KMS-11 (cell line): Measurements from ENCODE around the gene SLC2A1.

Experiments used
- H2AFZ ChIP-seq: fragments of 200-600 bp; sonication (generic); 2 replicates; pipeline ENCODE4 v1.6.1; 2016; ENCODE audit warnings: antibody characterized with exemption, mixed run types, low read depth
- H3K27ac ChIP-seq: fragments of 200-600 bp; sonication (generic); 2 replicates; pipeline ENCODE4 v1.6.1; 2016; ENCODE audit warnings: mild to moderate bottlenecking, mixed run types
- H3K27me3 ChIP-seq: fragments of 200-600 bp; sonication (generic); 2 replicates; pipeline ENCODE4 v1.6.1; 2017; ENCODE audit warnings: mild to moderate bottlenecking, low read depth, mixed run types, moderate library complexity; ENCODE audit not compliant: insufficient read depth
- H3K36me3 ChIP-seq: fragments of 200-600 bp; sonication (generic); 2 replicates; pipeline ENCODE4 v1.6.1; 2017; ENCODE audit warnings: mild to moderate bottlenecking, mixed run types; ENCODE audit not compliant: insufficient read depth
- H3K4me1 ChIP-seq: fragments of 200-600 bp; sonication (generic); 2 replicates; pipeline ENCODE4 v1.6.1; 2016; ENCODE audit warnings: mild to moderate bottlenecking, low read depth, mixed run types; ENCODE audit not compliant: poor library complexity, severe bottlenecking
- H3K4me2 ChIP-seq: fragments of 200-600 bp; sonication (generic); 2 replicates; pipeline ENCODE4 v1.7.0; 2016; ENCODE audit warnings: mild to moderate bottlenecking, mixed run types
- H3K4me3 ChIP-seq: fragments of 200-600 bp; sonication (generic); IDR thresholded peaks from 2 replicates; pipeline ENCODE4 v1.6.1; 2017; ENCODE audit warnings: low read depth, low read length, mixed read lengths; ENCODE audit not compliant: insufficient read depth
- H3K79me2 ChIP-seq: fragments of 200-600 bp; sonication (generic); 2 replicates; pipeline ENCODE4 v1.6.1; 2016; ENCODE audit warnings: low read depth, mixed run types; ENCODE audit not compliant: insufficient read depth
- H3K9ac ChIP-seq: fragments of 200-600 bp; sonication (generic); 2 replicates; pipeline ENCODE4 v1.6.1; 2016; ENCODE audit warnings: mild to moderate bottlenecking, mixed run types
- H4K20me1 ChIP-seq: fragments of 200-600 bp; sonication (generic); 2 replicates; pipeline ENCODE4 v1.6.1; 2016; ENCODE audit warnings: mild to moderate bottlenecking, mixed run types; ENCODE audit not compliant: insufficient read depth
- CTCF ChIP-seq: fragments of 200-600 bp; sonication (generic); conservative IDR thresholded peaks from 2 replicates; pipeline ENCODE4 v1.6.1; 2017; ENCODE audit warnings: low read depth, mild to moderate bottlenecking, antibody characterized with exemption, low read length, moderate library complexity, mixed read lengths

Gene SLC2A1

GRCh38 chr1:42965378-42965777 is 6.7 kb upstream of the SLC2A1 start:
- H3K4me3 ChIP-seq, result no peak overlapping the region
- no peak for TF ChIP-seq CTCF
- H3K27me3 ChIP-seq, result no peaks in the 10 kb centered on the region
- no peaks in the 10 kb centered on the region for H4K20me1 ChIP-seq
- no peak overlapping the region for H3K9ac ChIP-seq
- no peak overlapping the region for H2AFZ ChIP-seq
- no peak overlapping the region for H3K27ac ChIP-seq
- no peaks in the 10 kb centered on the region for H3K4me1 ChIP-seq
- no peaks in the 10 kb centered on the region for H3K36me3 ChIP-seq
- H3K4me2 ChIP-seq, result no peak overlapping the region
- no peaks in the 10 kb centered on the region for H3K79me2 ChIP-seq

- no peak for TF ChIP-seq CTCF
- Histone ChIP-seq H3K79me2 (no peaks in the 10 kb centered on the region), H3K4me1 (no peaks in the 10 kb centered on the region), H3K27ac (no peak overlapping the region), H3K36me3 (no peaks in the 10 kb centered on the region), H2AFZ (no peak overlapping the region), H3K4me2 (no peak overlapping the region), H4K20me1 (no peaks in the 10 kb centered on the region), H3K9ac (no peak overlapping the region), H3K4me3 (no peak overlapping the region), H3K27me3 (no peaks in the 10 kb centered on the region)
Measured at GRCh38 chr1:42964044-42964812, 5.6 kb upstream of the SLC2A1 start.

- Histone ChIP-seq H3K27me3 (no peaks in the 10 kb centered on the region), H3K4me1 (no peaks in the 10 kb centered on the region), H3K4me2 (no peak overlapping the region), H3K36me3 (no peaks in the 10 kb centered on the region), H3K27ac (no peak overlapping the region), H4K20me1 (no peaks in the 10 kb centered on the region), H3K9ac (no peak overlapping the region), H3K4me3 (no peak overlapping the region), H2AFZ (no peak overlapping the region), H3K79me2 (no peaks in the 10 kb centered on the region)
- no peak for TF ChIP-seq CTCF
Measured at GRCh38 chr1:42963378-42964043, 4.8 kb upstream of the SLC2A1 start.

- Histone ChIP-seq H3K27ac (no peak overlapping the region), H3K79me2 (no peaks in the 10 kb centered on the region; the same call in 1 of the 2 replicates), H3K9ac (no peak overlapping the region), H2AFZ (no peak overlapping the region), H3K36me3 (no peaks in the 10 kb centered on the region), H4K20me1 (no peaks in the 10 kb centered on the region), H3K4me2 (no peak overlapping the region), H3K27me3 (no peaks in the 10 kb centered on the region), H3K4me3 (no peak overlapping the region), H3K4me1 (no peaks in the 10 kb centered on the region)
- no peak for TF ChIP-seq CTCF
Measured at GRCh38 chr1:42962641-42963377, 4.1 kb upstream of the SLC2A1 start.
